HepG2 (cell line): ENCODE data around the gene TEX47.

Experiments used
- CBX1 ChIP-seq: IDR thresholded peaks from one replicate; pipeline ENCODE4 v1.6.1; 2016; ENCODE audit warnings: antibody characterized with exemption, low read depth
- CEBPB ChIP-seq: IDR thresholded peaks from 2 replicates; pipeline ENCODE4 v1.6.1; 2011; ENCODE audit warnings: low read depth, low read length, improper control_type of control experiment, borderline replicate concordance
- CREB1 ChIP-seq, 2 experiments: fragments of 450-650 bp in 1 of 2; IDR thresholded peaks; 2 replicates each; pipeline ENCODE4 v1.6.1; 2016 to 2017; ENCODE audit warnings: control low read depth in 1 of 2, mild to moderate bottlenecking in 1 of 2, missing compliant biosample characterization in 1 of 2, missing genetic modification characterization in 1 of 2
- FOSL2 ChIP-seq: sonication (generic); formaldehyde crosslinking; IDR thresholded peaks from 2 replicates; pipeline ENCODE4 v1.4.0; 2020; ENCODE audit warnings: missing genetic modification reagents
- FOXP1 ChIP-seq, 2 experiments: fragments of 450-650 bp in 1 of 2; IDR thresholded peaks; 2 replicates each; pipeline ENCODE4 v1.6.1; 2017 to 2018; ENCODE audit warnings: antibody characterized with exemption in 1 of 2
- KDM4B ChIP-seq: sonication (generic); formaldehyde crosslinking; IDR thresholded peaks from 2 replicates; pipeline ENCODE4 v1.4.0; 2020; ENCODE audit warnings: missing genetic modification reagents
- REST ChIP-seq, 2 experiments: IDR thresholded peaks; 2 replicates each; pipeline ENCODE4 v1.6.1; 2011 to 2012; ENCODE audit warnings: low read length in 2 of 2, borderline replicate concordance in 1 of 2, low read depth in 1 of 2, mild to moderate bottlenecking in 1 of 2, moderate library complexity in 1 of 2
- SMAD1 ChIP-seq: sonication (generic); formaldehyde crosslinking; IDR thresholded peaks from 2 replicates; pipeline ENCODE4 v1.4.0; 2020; ENCODE audit warnings: missing genetic modification reagents, low read depth, mild to moderate bottlenecking, borderline replicate concordance
- STAG1 ChIP-seq: sonication (generic); formaldehyde crosslinking; IDR thresholded peaks from 2 replicates; pipeline ENCODE4 v1.4.0; 2020; ENCODE audit warnings: missing genetic modification reagents
- STAT5B ChIP-seq: sonication (generic); formaldehyde crosslinking; IDR thresholded peaks from 2 replicates; pipeline ENCODE4 v1.4.0; 2020; ENCODE audit warnings: missing genetic modification reagents
- TBL1XR1 ChIP-seq: fragments of 150-350 bp; IDR thresholded peaks from 2 replicates; pipeline ENCODE4 v1.6.1; 2014; ENCODE audit warnings: borderline replicate concordance, low read length; ENCODE audit not compliant: partially characterized antibody
- TF ChIP-seq, protein P1 (sequence below): sonication (generic); formaldehyde crosslinking; IDR thresholded peaks from 2 replicates; pipeline ENCODE4 v1.5.0; 2020; ENCODE audit warnings: mild to moderate bottlenecking, missing genetic modification reagents, moderate library complexity

- no peak for TF ChIP-seq FOSL2 (CRISPR knock-in tag)
- no peak for TF ChIP-seq REST (IDR thresholded peaks at IDR 0.05; ENCODE audit: borderline replicate concordance in 1 of 2, low read depth in 1 of 2, low read length in 2 of 2)
- no peak for TF ChIP-seq CREB1 (IDR thresholded peaks at IDR 0.05)
- TF ChIP-seq CREB1 (CRISPR knock-in tag; IDR thresholded peaks at IDR 0.05), result no peak
- TF ChIP-seq SMAD1, result no peak
- TF ChIP-seq, protein P1, sequence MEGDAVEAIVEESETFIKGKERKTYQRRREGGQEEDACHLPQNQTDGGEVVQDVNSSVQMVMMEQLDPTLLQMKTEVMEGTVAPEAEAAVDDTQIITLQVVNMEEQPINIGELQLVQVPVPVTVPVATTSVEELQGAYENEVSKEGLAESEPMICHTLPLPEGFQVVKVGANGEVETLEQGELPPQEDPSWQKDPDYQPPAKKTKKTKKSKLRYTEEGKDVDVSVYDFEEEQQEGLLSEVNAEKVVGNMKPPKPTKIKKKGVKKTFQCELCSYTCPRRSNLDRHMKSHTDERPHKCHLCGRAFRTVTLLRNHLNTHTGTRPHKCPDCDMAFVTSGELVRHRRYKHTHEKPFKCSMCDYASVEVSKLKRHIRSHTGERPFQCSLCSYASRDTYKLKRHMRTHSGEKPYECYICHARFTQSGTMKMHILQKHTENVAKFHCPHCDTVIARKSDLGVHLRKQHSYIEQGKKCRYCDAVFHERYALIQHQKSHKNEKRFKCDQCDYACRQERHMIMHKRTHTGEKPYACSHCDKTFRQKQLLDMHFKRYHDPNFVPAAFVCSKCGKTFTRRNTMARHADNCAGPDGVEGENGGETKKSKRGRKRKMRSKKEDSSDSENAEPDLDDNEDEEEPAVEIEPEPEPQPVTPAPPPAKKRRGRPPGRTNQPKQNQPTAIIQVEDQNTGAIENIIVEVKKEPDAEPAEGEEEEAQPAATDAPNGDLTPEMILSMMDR (CRISPR knock-in tag), result no peak
- TF ChIP-seq KDM4B (CRISPR knock-in tag), result no peak
- no peak for TF ChIP-seq FOXP1 (IDR thresholded peaks at IDR 0.05)
- no peak for TF ChIP-seq FOXP1 (CRISPR knock-in tag; IDR thresholded peaks at IDR 0.05)
- TF ChIP-seq TBL1XR1, result no peak
- no peak for TF ChIP-seq STAT5B
- no peak for TF ChIP-seq CEBPB
- TF ChIP-seq STAG1, result no peak
- no peak for TF ChIP-seq CBX1
These were observed 38.2 kb downstream of the TEX47 start for GRCh38 chr7:88757371-88757770.
